ENCODE results near the gene KCNT1. TPM values are rescaled to one million over a fixed set of nuclear protein-coding genes. Genes with fewer than 3 reads are reported as not detected.

Gene KCNT1
- total RNA-seq, 1 experiment from 2014 or later = not detected

- no peak for DNase-seq (ENCODE audit: low read depth)
These were observed 95.7 kb downstream of the KCNT1 start for GRCh38 chr9:135797507-135798262.

- DNase-seq (ENCODE audit: low read depth) = no peak
These were observed 96.2 kb downstream of the KCNT1 start for GRCh38 chr9:135798263-135798585.

DNA sequence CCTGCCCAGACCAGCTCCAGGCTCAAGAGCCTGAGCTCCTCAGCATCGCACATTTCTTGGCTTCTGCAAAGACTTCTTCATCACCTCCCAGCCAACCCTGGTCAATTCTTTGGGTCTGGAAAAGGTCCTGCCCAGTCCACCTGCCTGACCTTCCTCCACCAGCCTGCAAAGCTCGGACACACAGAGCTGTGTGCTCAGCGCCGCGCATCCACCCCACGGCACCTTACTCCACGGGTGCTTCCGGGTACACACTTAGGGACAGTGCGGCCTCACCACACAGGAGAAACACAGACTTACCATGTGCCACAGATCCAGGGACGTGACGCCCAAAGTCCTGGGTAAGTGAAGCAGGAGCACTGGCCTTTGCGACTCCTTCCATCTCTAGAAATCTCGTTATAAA, 97.3 kb downstream of the KCNT1 start:
- DNase-seq (ENCODE audit: low read depth) = no peak

GRCh38 chr9:135801070-135801469, 99.1 kb downstream of the KCNT1 start:
- DNase-seq (ENCODE audit: low read depth) = no peak

DNA sequence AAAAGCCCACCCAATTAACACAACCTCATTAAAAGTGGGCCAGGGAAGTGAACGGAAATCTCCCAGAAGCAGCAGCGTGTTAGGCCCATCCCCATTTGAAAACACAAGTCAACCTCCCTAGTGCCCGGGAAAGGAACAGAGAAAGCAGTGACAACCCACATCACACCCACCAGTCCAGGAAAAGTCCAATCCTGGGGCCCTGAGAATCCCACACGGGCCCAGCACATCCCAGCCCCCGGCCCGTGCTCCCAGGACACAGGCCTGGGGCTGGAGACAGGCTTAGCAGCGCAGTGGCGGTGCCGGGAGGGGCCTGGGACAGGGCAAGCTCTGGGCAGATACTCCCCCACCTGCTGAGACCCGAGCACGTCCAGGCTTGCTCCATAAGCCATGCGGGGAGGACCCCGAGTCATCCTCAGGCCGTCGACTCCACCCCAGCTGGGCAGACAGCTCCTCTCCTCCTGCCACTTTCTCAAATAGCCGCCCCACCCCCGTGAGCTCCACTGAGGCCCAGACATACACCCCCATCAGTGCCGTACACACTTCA, 101.0 kb downstream of the KCNT1 start:
- no peak for DNase-seq (ENCODE audit: low read depth)

DNA sequence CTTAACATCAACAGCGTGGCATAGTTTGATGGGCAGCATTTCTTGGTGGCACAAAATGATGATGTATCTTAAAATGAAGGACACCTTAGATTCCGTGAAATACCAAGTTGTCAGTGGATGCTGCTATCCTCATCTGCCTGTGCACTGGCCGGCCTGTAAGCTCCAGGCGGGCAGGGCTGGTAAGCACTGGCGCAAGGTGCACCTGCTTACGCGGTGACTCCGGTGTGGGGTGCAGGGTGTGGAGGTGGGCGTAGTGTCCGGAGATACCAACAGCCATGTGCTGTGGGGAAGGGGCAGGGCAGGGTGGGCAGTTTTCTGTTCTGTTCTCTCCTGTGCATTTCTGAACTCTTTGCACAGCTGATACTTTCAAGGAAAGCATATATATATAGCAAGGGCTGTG, 101.5 kb downstream of the KCNT1 start:
- no peak for DNase-seq (ENCODE audit: low read depth)

GRCh38 chr9:135804581-135805421, 102.8 kb downstream of the KCNT1 start:
- no peak for DNase-seq (ENCODE audit: low read depth)

- no peak for DNase-seq (ENCODE audit: low read depth)
These were observed 103.5 kb downstream of the KCNT1 start for GRCh38 chr9:135805422-135806022.

- no peak for DNase-seq (ENCODE audit: low read depth)
These were observed 107.2 kb downstream of the KCNT1 start for GRCh38 chr9:135809166-135809565.

DNA sequence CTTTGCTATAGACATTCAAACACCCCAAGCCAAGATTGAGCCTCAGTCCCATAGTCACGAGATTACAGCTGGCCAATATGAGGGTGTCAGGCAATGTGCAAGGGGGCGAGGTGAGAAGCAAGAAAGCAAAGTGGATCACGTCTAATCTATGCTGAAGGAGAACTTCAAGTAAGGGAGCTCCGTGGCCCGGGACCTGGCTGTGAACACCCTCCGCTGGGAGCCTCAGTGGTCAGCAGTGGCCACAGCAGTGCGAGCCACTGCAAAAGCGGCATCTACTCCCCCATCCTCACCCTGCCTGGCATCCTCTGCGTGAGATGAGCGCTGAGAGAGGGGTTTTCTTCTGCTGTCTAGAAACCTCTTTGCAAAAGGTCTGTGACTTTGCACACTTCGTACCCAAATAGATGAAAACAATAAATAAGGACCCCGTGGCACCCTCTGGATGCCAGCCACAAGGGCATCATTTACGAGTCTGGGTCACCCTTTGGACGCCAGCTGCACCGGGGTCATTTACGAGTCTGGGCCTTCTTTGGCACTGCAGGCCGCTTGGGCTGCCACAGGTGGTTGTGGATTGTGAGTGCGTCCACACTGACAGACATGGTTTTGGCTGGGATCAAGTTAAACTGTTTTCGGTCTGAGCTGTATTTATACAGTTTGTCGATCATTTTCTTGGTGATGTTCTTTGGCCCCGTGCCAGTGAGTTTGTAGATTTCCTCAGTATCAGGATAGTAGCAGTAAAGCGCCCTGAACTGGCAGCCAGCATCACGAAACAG, 109.0 kb downstream of the KCNT1 start:
- DNase-seq (ENCODE audit: low read depth) = no peak

- no peak for DNase-seq (ENCODE audit: low read depth)
These were observed 109.8 kb downstream of the KCNT1 start for GRCh38 chr9:135811801-135812200.

GRCh38 chr9:135812961-135813360, 111.0 kb downstream of the KCNT1 start:
- DNase-seq (ENCODE audit: low read depth) = no peak

DNA sequence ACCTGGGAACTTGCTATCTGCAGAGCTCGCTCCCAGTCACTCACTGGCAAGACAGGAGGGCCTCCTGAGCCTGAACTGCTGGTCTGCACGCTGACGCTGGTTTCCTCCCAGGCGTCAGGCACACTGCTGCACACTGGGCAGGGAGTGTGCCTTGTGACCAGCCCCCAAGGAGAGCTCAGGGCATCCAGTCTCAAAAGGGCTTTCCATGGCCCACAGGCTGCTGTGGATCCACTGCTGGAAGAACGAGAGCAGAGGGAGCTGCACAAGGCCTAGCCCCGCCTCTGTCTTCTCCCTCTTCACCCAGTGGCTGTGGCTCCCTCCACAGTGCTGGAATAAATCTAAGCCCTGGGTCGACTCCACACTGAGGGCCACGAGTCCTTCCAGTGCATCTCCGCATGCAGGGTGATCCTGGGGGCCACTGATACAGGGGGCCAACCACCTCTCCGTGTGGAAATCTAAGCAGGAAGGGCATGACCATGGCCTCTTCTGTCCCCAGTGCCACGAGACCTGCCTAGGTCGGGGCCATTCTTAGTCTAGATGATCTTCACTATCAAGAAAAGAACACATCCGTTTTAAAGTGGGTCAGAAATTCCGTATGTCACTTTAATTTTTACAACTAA, 111.8 kb downstream of the KCNT1 start:
- DNase-seq (ENCODE audit: low read depth) = no peak

- no peak for DNase-seq (ENCODE audit: low read depth)
These were observed 112.6 kb downstream of the KCNT1 start for GRCh38 chr9:135814421-135815095.

GRCh38 chr9:135815413-135815812, 113.4 kb downstream of the KCNT1 start:
- no peak for DNase-seq (ENCODE audit: low read depth)

DNA sequence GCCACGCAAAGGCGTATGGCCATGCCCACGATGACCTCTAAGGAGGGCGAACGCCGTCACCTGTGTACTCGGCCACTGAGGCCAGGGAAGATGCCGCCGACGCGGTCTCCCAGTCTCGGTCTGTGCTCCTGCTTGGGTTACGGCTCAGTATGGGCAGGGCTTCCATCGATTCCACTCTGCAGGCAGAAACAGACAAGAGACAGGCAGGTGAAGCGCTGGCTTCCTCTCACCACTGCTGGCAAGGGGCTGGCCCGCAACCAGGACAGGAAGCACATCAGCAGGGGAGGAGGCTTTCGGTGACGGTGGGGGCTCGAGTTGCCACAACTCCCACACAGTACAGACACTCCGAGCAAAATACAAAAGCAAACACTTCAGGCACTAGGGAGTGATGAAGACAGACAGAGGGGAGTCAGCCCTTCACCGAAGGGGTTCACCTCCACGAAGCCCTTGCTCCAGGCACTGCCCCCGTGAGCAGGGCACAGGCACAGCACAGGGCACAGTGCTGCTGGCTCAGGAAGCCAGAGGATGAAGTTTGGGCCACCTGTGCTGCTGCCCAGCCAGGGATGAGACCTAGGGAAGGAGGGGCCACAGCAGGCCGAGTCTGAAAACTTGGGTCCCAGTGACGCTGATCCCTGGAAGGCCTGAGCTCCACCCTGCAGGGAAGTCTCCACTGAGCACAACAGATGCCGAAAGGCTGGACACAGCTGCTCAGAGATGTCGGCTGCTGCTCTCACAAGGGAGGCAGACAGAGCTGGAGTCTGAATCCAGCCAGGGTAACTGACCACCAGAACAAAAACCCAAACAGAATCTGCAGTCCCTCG, 114.1 kb downstream of the KCNT1 start:
- no peak for DNase-seq (ENCODE audit: low read depth)

DNA sequence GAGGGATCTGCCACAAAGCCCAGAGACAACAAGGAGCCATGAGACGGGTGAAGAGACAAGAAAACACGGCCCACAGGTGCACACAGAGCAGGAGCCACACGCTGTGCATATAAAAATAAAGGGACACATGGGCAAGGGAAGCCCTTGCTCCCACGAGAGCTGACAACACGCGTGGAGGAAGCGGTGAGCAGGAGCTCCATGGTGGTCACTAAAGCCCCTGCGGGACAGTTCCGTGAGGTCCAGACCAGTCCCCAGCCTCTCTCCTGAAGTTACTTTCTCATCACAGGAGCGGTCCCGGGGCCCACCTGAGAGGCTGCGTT, 114.6 kb downstream of the KCNT1 start:
- DNase-seq (ENCODE audit: low read depth) = no peak

DNA sequence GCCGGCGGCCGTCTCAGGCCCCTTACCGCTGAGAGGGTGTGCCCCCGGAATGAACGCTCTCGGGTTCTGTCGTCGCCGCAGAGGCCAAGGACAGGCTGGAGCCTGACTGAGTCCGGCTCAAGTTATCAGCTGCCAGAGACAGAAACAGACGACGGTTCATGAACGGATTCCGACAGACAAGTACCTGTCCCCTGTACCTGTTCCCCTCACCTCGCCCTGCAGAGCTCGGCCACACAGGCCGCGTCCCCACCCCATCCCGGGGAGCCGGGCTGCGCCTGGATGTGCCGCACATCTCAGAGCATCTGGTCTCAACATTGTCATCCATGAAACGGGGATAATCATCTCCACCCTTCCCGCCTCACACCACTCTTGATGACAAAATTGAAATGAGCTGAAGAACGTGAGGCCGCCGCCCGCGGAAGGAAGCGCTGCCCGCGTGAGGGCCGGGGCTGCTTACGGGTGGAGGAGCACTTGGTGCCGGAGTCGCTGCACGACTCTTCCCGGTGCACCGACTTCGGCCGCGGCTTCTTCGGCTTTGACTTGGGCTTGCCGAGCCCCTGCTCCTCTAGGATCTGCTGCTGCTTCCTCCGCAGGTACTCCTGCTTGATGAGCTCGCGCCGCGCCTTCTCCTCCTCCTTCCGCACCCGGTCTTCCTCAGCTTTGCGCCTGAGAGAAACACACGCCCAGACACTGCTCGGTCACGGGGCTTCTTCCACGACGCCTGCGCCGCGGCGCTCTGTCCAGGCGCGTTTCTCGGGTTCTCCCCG, 116.1 kb downstream of the KCNT1 start:
- no peak for DNase-seq (ENCODE audit: low read depth)
